BE2C (cell line): ENCODE results near the gene ARMC7.
A peak's percentile ranks its signal among the peaks of the same experiment; 100 is the strongest.

Experiments used
- DNase-seq: peaks from one replicate; pipeline ENCODE4 v3.0.0-alpha.2; 2020
- H3K27me3 ChIP-seq: fragments of 250-450 bp; sonication (Bioruptor Pico); 2 replicates; pipeline ENCODE4 v1.5.1; 2020; ENCODE audit warnings: mild to moderate bottlenecking
- H3K36me3 ChIP-seq: fragments of 250-450 bp; sonication (Bioruptor Pico); 2 replicates; pipeline ENCODE4 v1.5.1; 2020; ENCODE audit warnings: mild to moderate bottlenecking
- H3K4me1 ChIP-seq: fragments of 250-450 bp; sonication (Bioruptor Pico); 2 replicates; pipeline ENCODE4 v1.5.1; 2020
- H3K4me3 ChIP-seq: 2 replicates; pipeline ENCODE4 v1.5.1; 2011; ENCODE audit warnings: low read depth, low read length
- H3K9me3 ChIP-seq: fragments of 250-450 bp; sonication (Bioruptor Pico); 2 replicates; pipeline ENCODE4 v1.5.1; 2020
- TF ChIP-seq, protein P1 (sequence below): IDR thresholded peaks from 2 replicates; pipeline ENCODE4 v1.5.1; 2012; ENCODE audit warnings: mild to moderate bottlenecking, low read depth, low read length

The ARMC7 gene

DNA sequence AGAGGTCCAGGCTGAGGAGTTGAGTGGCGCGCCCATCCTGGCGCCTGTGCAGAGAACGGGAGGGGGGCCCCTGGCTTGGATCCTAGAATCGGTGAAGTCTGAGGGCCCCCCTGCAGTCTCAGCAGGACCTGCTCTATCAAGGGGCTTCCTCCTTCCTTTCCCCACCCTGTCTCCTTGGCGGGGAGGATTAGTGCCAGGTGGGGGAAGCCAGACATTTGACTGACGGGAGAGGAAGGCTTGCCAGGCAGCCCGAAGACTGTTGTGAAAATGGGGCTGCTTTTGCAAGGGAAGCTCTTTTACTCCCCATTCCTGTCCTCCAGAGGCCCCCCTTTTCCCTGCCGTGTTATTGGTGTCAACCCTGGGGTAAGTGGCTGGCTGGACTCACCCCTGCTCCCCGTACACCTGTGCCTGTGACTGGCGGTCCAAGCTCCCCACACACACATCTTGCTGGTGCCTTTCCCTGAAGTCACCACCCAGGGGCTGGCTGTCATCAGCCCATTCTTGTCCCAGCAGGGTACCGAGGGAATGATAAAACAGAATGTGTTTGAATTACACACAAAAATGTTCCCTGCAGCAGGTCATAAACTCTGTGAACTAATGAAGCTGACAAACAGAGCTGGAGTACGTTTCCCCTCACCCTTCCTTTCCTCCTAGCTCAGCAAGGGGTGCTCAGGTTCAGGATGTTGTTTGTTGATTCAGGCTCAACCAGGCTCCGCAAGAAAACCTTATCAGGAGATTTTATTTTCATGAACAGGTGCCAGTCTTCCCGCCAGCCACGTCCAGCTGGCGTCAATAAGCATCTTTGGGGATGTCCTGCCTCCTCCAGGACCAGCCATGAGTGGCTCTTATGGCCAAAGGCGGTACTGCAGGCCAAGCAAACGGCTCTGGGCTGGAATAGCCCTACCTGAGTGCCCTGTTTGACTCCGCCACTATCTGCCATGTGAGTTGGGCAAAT lies 4.4 kb upstream of the ARMC7 start:
- Histone ChIP-seq H3K36me3 (no peaks in the 10 kb centered on the region), H3K4me3 (no peak overlapping the region), H3K4me1 (no peaks in the 10 kb centered on the region), H3K9me3 (no peaks in the 10 kb centered on the region), H3K27me3 (no peaks in the 10 kb centered on the region)
- TF ChIP-seq, protein P1, sequence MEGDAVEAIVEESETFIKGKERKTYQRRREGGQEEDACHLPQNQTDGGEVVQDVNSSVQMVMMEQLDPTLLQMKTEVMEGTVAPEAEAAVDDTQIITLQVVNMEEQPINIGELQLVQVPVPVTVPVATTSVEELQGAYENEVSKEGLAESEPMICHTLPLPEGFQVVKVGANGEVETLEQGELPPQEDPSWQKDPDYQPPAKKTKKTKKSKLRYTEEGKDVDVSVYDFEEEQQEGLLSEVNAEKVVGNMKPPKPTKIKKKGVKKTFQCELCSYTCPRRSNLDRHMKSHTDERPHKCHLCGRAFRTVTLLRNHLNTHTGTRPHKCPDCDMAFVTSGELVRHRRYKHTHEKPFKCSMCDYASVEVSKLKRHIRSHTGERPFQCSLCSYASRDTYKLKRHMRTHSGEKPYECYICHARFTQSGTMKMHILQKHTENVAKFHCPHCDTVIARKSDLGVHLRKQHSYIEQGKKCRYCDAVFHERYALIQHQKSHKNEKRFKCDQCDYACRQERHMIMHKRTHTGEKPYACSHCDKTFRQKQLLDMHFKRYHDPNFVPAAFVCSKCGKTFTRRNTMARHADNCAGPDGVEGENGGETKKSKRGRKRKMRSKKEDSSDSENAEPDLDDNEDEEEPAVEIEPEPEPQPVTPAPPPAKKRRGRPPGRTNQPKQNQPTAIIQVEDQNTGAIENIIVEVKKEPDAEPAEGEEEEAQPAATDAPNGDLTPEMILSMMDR = peak; percentile 80
- peak; percentile 76 for DNase-seq

DNA sequence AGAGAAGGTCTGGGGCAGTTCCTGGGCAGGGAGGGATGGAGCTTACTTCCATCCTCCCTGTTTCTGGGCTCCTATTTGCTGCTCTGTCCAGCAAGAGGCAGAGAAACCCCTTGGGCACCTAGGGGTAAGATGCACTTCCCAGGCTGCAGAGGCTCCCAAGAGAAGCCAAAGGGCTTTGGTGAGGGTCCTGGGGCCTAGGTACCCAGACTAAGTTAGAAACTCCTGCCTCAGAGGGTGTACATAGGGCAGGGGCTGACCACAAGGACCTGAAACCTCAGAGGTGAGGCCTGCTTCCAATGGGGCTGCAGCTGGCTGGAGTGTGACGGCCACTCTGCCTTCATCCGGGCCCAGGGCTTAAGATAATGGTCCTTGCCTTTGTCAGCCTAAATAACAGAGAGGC lies 1.6 kb upstream of the ARMC7 start:
- H3K9me3 ChIP-seq = no peaks in the 10 kb centered on the region
- H3K4me3 ChIP-seq = no peak overlapping the region
- no peak for DNase-seq
- TF ChIP-seq, protein P1 = no peak
- no peaks in the 10 kb centered on the region for H3K36me3 ChIP-seq
- no peaks in the 10 kb centered on the region for H3K27me3 ChIP-seq
- no peaks in the 10 kb centered on the region for H3K4me1 ChIP-seq

DNA sequence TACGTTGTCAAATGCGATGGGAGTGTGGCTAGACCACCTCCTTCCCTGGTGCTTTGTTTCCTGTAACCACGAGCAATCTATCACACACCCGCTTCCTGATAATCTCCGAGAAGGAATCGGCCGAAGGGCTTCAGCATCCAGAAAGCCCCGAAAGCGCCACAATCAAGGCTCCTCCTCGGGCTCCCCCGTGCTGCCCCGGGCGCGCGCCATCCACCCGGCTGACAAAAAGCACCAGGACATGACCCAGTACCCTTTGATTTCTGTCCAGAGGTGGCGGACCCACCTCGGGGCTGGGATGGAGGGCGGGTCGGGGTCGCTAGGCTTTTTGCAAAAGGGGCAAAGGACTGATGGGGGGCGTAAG lies 743 bp upstream of the ARMC7 start:
- Histone ChIP-seq H3K27me3 (no peaks in the 10 kb centered on the region), H3K9me3 (no peaks in the 10 kb centered on the region), H3K4me1 (no peaks in the 10 kb centered on the region), H3K36me3 (no peaks in the 10 kb centered on the region), H3K4me3 (peak overlapping the region; percentile 87)
- TF ChIP-seq, protein P1 = no peak
- no peak for DNase-seq

DNA sequence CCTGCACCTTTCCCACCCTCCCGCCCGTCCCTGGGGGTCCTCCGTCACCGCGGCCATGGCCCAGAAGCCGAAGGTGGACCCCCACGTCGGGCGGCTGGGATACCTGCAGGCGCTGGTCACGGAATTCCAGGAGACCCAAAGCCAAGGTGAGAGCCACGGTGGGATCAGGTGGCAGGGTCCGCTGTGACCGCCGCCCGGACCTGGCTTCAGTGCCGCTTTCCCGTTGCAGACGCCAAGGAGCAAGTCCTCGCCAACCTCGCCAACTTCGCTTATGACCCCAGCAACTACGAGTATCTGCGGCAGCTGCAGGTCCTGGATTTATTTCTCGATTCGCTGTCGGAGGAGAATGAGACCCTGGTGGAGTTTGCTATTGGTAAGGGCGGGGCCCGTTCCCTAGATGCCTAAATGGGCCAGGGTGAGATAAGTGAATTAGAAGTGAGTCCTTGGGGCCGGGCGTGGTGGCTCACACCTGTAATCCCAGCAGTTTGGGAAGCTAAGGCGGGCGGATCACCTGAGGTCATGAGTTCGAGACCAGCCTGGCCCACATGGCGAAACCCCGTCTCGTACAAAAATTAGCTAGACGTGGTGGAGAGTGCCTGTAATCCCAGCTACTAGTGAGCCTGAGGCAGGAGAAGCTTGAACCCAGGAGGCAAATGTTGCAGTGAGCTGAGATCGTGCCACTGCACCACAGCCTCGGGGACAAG lies 617 bp downstream of the ARMC7 start:
- no peaks in the 10 kb centered on the region for H3K4me1 ChIP-seq
- H3K9me3 ChIP-seq = no peaks in the 10 kb centered on the region
- H3K4me3 ChIP-seq = peak overlapping the region; percentile 87
- TF ChIP-seq, protein P1 = no peak
- DNase-seq = no peak
- H3K27me3 ChIP-seq = no peaks in the 10 kb centered on the region
- no peaks in the 10 kb centered on the region for H3K36me3 ChIP-seq

DNA sequence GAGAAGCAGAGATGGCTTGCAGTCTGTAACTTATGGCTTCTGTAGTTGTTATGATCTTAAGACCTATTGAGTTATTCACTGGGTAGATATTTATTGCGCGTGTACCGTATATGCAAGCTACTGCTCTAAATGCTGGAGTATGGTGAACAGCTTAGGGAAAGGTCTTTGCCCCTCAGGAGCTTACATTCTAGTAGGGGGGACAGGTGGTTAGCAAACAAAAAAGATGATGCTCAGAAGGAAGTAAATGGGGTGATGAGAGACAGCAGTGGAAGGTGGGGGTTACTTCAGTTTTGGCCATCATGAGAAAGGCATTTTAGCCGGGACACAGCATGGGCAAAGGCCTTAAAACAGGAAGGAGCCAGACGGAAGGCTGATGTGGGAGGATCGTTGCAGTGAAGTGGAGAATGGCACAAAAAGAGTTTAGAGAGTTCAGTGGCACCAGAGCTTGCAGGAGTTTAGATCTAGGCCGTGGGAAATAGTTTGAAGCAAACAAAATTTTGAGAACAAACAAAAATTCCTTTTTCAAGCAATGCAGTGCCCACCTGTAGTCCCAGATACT lies 2.1 kb downstream of the ARMC7 start:
- TF ChIP-seq, protein P1 = no peak
- Histone ChIP-seq H3K4me3 (no peak overlapping the region), H3K27me3 (no peaks in the 10 kb centered on the region), H3K36me3 (no peaks in the 10 kb centered on the region), H3K9me3 (no peaks in the 10 kb centered on the region), H3K4me1 (no peaks in the 10 kb centered on the region)
- no peak for DNase-seq
